Neural crest cell (in vitro differentiated cells): ENCODE data around the gene SPIRE2. TPM values are rescaled to one million over a fixed set of nuclear protein-coding genes. Genes with fewer than 3 reads are reported as not detected.
"Not testable (repeated sequence)": the region's sequence is repeated elsewhere in the genome, so short reads cannot be mapped to it uniquely, and the experiment has no call there.

Experiments used
- DNase-seq: peaks from one replicate; pipeline ENCODE4 v3.0.0; 2021; ENCODE audit warnings: low read depth, mixed read lengths, low spot score
- H3K27ac Mint-ChIP-seq: one replicate; pipeline ENCODE4 v1.8.0; 2021; ENCODE audit warnings: mild to moderate bottlenecking, mixed read lengths; ENCODE audit not compliant: unreplicated experiment
- H3K27me3 Mint-ChIP-seq: 2 replicates; pipeline ENCODE4 v1.8.0; 2021; ENCODE audit warnings: low read depth, mild to moderate bottlenecking, mixed read lengths
- H3K36me3 Mint-ChIP-seq: 2 replicates; pipeline ENCODE4 v1.8.0; 2021; ENCODE audit warnings: low read depth, mild to moderate bottlenecking, mixed read lengths
- H3K4me1 Mint-ChIP-seq: 2 replicates; pipeline ENCODE4 v1.8.0; 2021; ENCODE audit warnings: mixed read lengths
- H3K4me3 Mint-ChIP-seq: one replicate; pipeline ENCODE4 v1.8.0; 2021; ENCODE audit warnings: mild to moderate bottlenecking, mixed read lengths
- H3K9me3 Mint-ChIP-seq: 2 replicates; pipeline ENCODE4 v1.8.0; 2021; ENCODE audit warnings: mixed read lengths
- CTCF ChIP-seq: fragments of 200-600 bp; sonication (generic); conservative IDR thresholded peaks from 2 replicates; pipeline ENCODE4 v1.5.0; 2021; ENCODE audit warnings: antibody characterized with exemption, mild to moderate bottlenecking
- total RNA-seq: library from RNA; stranded (reverse); gene quantifications from 2 replicates; pipeline ENCODE4 v1.2.1, GENCODE V29; 2021

SPIRE2 gene
- total RNA-seq, 1 donor from 2014 or later, result 18.0 TPM

DNA sequence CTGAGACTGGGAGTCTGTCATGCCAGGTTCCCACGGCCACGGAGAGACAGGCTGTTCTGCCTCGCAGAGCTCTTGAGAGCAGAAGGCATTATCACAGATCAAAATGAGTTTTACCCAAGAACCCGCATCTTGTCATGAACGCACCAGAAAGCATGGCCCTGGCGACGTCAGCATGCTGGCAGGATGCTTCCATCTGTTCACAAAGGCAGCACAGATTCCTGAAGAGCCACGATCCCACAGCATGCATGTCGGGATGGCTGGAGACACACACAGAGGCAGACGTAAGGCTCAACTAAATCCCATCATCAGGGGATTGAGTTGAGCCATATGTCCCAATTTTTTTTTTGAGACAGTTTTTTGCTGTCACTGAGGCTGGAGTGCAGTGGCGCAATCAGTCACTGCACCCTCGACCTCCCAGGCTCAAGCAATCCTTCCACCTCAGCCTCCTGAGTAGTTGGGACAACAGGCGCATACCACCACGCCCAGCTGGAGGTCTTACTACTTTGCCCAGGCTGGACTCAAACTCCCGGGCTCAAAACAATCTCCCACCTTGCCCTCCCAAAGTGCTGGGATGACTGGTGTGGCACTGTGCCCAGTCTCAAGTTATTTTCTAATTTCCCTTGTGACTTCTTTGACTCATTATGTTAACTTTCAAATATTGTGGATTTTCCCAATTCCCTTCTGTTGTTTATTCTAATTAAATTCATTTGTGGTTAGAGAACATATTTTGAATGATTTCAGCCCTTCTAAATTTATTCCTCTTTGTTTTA, 23.0 kb upstream of the SPIRE2 start:
- Mint-ChIP-seq H3K27me3 (no peaks in the 10 kb centered on the region), H3K4me1 (no peaks in the 10 kb centered on the region), H3K9me3 (no peaks in the 10 kb centered on the region), H3K36me3 (peaks cover 18% of the 10 kb centered on the region), H3K4me3 (no peak overlapping the region), H3K27ac (no peak overlapping the region)
- TF ChIP-seq CTCF, result no peak
- DNase-seq, result no peak

DNA sequence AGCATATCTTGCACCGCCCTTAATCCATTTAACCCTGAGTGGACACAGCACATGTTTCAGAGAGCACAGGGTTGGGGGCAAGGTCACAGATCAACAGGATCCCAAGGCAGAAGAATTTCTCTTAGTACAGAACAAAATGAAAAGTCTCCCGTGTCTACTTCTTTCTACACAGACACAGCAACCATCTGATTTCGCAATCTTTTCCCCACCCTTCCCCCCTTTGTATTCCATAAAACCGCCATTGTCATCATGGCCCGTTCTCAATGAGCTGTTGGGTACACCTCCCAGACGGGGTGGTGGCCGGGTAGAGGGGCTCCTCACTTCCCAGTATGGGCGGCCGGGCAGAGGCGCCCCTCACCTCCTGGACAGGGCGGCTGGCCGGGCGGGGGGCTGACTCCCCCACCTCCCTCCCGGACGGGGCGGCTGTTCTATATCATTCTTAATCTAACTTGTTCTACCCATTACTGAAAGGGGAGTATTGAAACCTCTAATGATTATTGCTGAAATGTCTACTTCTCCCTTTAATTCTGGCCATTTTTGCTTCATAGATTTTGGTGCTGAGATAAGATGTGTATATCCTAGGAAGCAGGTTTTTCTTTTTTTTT, 21.6 kb upstream of the SPIRE2 start:
- H3K9me3 Mint-ChIP-seq, H3K27me3 Mint-ChIP-seq, H3K4me3 Mint-ChIP-seq, H3K27ac Mint-ChIP-seq, H3K4me1 Mint-ChIP-seq, DNase-seq: not testable (repeated sequence)
- H3K36me3 Mint-ChIP-seq, result peaks cover 15% of the 10 kb centered on the region

GRCh38 chr16:89808475-89808874, 19.8 kb upstream of the SPIRE2 start:
- Mint-ChIP-seq H3K27me3 (no peaks in the 10 kb centered on the region), H3K27ac (no peak overlapping the region), H3K9me3 (no peaks in the 10 kb centered on the region), H3K36me3 (peaks cover 15% of the 10 kb centered on the region), H3K4me3 (no peak overlapping the region), H3K4me1 (no peaks in the 10 kb centered on the region)
- TF ChIP-seq CTCF, result no peak
- DNase-seq, result no peak

DNA sequence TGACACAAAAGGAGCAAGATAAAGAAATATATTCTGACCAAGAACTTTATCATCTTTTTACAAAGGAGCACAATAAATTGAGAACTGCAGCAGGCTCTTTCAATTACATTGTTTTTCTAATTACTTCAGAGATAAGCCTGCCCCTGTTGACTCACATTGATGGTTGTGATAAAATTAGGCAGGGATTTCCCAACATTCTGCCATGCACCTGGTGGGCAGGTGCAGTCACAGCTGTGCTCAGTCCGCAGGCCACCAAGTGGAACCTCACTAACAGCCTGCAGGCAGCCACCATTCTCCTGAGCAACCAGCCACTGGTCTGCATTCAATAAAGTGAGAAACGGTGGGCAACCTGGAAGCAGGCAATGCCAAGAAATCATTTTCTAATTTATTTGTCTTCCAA, 17.0 kb upstream of the SPIRE2 start:
- TF ChIP-seq CTCF, result no peak
- no peaks in the 10 kb centered on the region for H3K9me3 Mint-ChIP-seq
- no peak for DNase-seq
- H3K4me1 Mint-ChIP-seq, result peaks cover 10% of the 10 kb centered on the region
- H3K36me3 Mint-ChIP-seq, result peaks cover 17% of the 10 kb centered on the region
- H3K4me3 Mint-ChIP-seq, result peak overlapping the region; percentile 2
- H3K27me3 Mint-ChIP-seq, result no peaks in the 10 kb centered on the region
- H3K27ac Mint-ChIP-seq, result no peak overlapping the region

DNA sequence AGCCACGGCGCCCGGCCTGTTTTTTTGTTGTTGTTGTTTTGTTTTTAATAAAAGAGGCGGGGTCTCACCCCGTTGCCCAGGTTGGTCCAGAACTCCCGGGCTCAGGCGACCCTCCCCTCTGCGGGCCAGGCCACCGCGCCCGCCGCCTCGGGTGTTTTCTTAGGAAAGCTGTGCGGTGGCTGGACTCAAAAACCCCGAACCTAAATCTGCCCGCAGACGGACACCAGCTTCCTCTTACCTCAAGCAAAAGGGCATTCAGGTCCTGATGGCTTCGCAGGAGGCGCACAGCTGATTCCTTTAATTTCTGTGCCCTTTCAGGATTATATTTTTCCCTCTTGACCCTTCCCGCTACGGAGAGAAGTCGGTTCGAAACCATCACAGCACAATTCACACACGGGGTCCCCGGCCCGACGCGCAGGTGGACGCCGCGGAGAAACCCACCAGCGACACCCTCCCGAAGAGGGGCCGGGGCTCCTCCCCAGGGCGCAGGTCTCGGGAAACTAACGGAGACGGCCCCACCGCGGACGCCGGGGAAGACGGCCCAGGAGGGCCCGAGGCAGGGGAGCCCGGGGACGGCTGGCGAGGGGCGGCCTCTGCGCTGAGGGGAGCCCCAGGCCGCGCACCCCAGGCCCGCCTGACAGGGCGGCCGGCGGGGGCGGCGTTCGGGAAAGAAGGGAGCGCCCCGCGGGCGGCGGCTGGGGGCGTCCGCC, 12.5 kb upstream of the SPIRE2 start:
- Mint-ChIP-seq H3K9me3 (no peaks in the 10 kb centered on the region), H3K27ac (peak overlapping the region; percentile 57), H3K27me3 (no peaks in the 10 kb centered on the region), H3K4me3 (peak overlapping the region; percentile 92), H3K4me1 (peaks cover 32% of the 10 kb centered on the region), H3K36me3 (peaks cover 8% of the 10 kb centered on the region)
- no peak for DNase-seq
- no peak for TF ChIP-seq CTCF

GRCh38 chr16:89818851-89819403, 9.3 kb upstream of the SPIRE2 start:
- not testable (repeated sequence) for H3K27me3 Mint-ChIP-seq, DNase-seq, H3K9me3 Mint-ChIP-seq, H3K27ac Mint-ChIP-seq, H3K36me3 Mint-ChIP-seq
- Mint-ChIP-seq H3K4me3 (peak overlapping the region; percentile 83), H3K4me1 (peaks cover 48% of the 10 kb centered on the region)

GRCh38 chr16:89819448-89819847, 8.8 kb upstream of the SPIRE2 start:
- H3K27ac Mint-ChIP-seq, H3K9me3 Mint-ChIP-seq, DNase-seq, H3K36me3 Mint-ChIP-seq, H3K27me3 Mint-ChIP-seq: not testable (repeated sequence)
- peaks cover 43% of the 10 kb centered on the region for H3K4me1 Mint-ChIP-seq
- H3K4me3 Mint-ChIP-seq, result peak overlapping the region; percentile 83
